Measurements from ENCODE around the gene MARK2. TPM values are rescaled to one million over a fixed set of nuclear protein-coding genes. Genes with fewer than 3 reads are reported as not detected.
A peak's percentile ranks its signal among the peaks of the same experiment; 100 is the strongest.
"Not testable (repeated sequence)": the region's sequence is repeated elsewhere in the genome, so short reads cannot be mapped to it uniquely, and the experiment has no call there.

Gene MARK2
- total and polyA plus RNA-seq, 8 donors, result 11.7 to 30.8 (median 21.1) TPM

DNA sequence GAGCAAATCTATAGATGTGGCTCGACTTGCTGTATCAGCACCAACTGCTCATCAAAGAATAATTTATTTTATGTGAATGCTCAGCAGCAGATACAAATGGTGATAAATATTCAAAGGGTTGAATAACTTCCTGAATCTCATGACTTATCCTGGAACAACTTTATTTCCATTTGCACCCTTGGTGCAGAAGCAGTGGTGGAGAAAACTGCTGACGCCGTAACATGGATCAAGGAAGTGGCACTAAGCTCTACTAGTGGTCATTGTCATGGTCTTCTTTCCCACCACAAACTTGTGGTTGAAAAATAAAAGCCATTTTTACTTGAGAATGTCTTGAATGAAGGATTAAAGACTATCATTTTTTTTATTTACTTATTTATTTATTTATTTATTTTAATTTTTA lies 14.6 kb downstream of the MARK2 start:
- no peaks in the 10 kb centered on the region for H3K36me3 ChIP-seq
- peaks cover 27 to 57% (median 31%) of the 10 kb centered on the region in 3 donors for H3K4me1 ChIP-seq
- H3K4me3 ChIP-seq, result no peak overlapping the region
- intact Hi-C loops (cut with DNase I), result no loop called here
- no peaks in the 10 kb centered on the region for H3K9me3 ChIP-seq
- 82 to 92% methylated on average over 3 of the region's 3 CpGs for WGBS, 2 donors
- H3K27me3 ChIP-seq, result no peaks in the 10 kb centered on the region
- no peak overlapping the region for H3K27ac ChIP-seq
- DNase-seq, result no peak
- no peak for FAIRE-seq
- TF ChIP-seq, protein P1, sequence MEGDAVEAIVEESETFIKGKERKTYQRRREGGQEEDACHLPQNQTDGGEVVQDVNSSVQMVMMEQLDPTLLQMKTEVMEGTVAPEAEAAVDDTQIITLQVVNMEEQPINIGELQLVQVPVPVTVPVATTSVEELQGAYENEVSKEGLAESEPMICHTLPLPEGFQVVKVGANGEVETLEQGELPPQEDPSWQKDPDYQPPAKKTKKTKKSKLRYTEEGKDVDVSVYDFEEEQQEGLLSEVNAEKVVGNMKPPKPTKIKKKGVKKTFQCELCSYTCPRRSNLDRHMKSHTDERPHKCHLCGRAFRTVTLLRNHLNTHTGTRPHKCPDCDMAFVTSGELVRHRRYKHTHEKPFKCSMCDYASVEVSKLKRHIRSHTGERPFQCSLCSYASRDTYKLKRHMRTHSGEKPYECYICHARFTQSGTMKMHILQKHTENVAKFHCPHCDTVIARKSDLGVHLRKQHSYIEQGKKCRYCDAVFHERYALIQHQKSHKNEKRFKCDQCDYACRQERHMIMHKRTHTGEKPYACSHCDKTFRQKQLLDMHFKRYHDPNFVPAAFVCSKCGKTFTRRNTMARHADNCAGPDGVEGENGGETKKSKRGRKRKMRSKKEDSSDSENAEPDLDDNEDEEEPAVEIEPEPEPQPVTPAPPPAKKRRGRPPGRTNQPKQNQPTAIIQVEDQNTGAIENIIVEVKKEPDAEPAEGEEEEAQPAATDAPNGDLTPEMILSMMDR (IDR thresholded peaks at IDR 0.05), result no peak
- ATAC-seq, result peak in 1 of 4 donors; percentile 36

DNA sequence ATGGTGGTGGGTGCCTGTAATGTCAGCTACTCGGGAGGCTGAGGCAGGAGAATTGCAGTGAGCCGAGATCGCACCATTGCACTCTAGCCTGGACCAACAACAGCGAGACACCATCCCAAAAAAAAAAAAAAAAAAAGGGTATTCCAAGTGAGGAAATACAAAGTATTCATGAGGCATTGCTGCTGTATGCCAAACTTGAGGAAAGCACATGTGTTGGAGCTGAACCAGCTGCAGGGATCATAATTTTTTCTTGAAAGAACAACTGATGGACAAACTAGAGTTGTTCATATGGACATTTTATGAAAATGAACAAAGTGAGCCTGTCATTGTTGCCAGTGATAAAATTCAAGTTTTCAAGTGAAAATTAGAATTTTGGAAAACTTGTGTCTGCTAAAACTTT lies 15.8 kb downstream of the MARK2 start:
- no peak overlapping the region for H3K27ac ChIP-seq
- H3K9me3 ChIP-seq, result no peaks in the 10 kb centered on the region
- DNase-seq (no peak), FAIRE-seq (no peak), ATAC-seq (no peak)
- intact Hi-C loops (cut with DNase I), result no loop called here
- H3K4me1 ChIP-seq, result peaks cover 15 to 53% (median 32%) of the 10 kb centered on the region in 3 donors
- WGBS, 2 donors, result 95% methylated on average over 4 of the region's 4 CpGs
- H3K4me3 ChIP-seq, result no peak overlapping the region
- no peaks in the 10 kb centered on the region for H3K36me3 ChIP-seq
- no peaks in the 10 kb centered on the region for H3K27me3 ChIP-seq
- TF ChIP-seq, protein P1 (IDR thresholded peaks at IDR 0.05), result no peak

DNA sequence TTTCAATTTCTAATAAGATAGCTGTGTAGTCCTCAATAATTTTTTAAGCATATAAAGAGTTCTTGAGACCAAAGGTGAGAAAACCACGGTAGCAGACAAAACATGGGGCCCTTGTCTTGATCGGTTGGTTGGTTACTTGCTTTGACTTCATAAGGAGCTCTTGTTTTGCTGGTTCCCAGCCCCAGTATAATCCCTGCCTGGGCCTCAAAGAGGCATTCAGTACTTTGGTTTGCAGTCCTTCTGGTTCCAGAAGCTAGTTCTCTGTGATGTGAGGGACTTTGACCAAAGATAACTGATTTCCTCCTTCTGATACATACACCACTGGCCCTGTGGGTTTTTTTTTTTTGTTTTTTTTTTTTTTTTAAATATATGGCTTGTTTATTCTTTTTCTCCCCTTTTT lies 17.1 kb downstream of the MARK2 start:
- Histone ChIP-seq H3K27ac (no peak overlapping the region), H3K27me3 (no peaks in the 10 kb centered on the region), H3K4me3 (no peak overlapping the region), H3K4me1 (peaks cover 6 to 41% (median 24%) of the 10 kb centered on the region in 3 donors), H3K36me3 (no peaks in the 10 kb centered on the region), H3K9me3 (no peaks in the 10 kb centered on the region)
- FAIRE-seq (no peak), ATAC-seq (peak in 3 of 4 donors; percentile 45 to 54 (median 46)), DNase-seq (no peak)
- TF ChIP-seq, protein P1 (IDR thresholded peaks at IDR 0.05), result no peak
- intact Hi-C loops (cut with DNase I), result no loop called here
- 38 to 47% methylated on average over 2 of the region's 2 CpGs for WGBS, 2 donors

DNA sequence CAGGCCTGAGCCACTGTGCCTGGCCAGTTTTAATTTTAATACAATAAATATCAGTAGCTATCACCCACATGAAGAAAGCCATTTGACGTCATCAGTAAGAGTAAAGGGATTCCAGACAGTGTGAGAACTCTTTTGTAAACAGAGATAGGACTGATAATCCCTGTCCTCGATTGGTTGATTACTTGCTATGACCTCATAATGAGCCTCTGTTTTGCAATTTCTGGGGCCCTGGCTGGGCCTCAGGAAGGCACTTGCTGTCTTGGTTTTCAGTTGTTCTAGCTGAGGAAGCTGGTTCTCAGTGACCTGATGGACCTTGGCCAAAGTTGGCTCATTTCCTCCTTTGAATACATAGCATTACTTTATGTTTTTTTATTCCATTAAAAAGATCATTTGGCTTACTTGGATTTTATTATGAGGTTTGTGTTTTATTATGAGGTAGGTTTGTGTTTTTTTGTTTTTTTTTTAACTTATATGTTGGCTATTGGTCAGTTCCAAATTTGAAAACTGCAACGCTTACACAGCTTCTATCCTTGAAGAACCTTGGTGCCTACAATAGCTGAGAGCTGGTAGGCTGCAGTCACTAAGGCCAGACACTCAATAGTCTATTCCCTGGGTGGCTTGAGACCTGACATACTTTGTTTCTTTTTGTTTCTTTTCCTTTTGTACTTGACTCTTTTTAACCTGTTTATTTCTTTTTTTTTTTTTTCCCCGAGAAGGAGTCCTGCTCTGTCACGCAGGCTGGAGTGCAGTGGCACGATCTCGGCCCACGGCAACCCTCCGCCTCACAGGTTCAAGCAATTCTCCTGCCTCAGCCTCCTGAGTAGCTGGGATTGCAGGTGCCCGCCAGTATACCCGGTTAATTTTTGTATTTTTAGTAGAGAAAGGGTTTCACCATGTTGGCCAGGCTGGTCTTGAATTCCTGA lies 20.0 kb downstream of the MARK2 start:
- no peak for DNase-seq
- peak; percentile 32 to 62 (median 56) for ATAC-seq
- no peak for FAIRE-seq
- WGBS, 2 donors, result 69 to 79% methylated on average over 10 to 11 of the region's 11 CpGs
- Histone ChIP-seq H3K4me3 (no peak overlapping the region), H3K36me3 (no peaks in the 10 kb centered on the region), H3K27me3 (no peaks in the 10 kb centered on the region), H3K9me3 (no peaks in the 10 kb centered on the region), H3K27ac (peak overlapping the region in 2 of 4 donors; percentile 28 to 54), H3K4me1 (peaks cover 10 to 38% (median 25%) of the 10 kb centered on the region in 3 donors)
- TF ChIP-seq, protein P1 (IDR thresholded peaks at IDR 0.05), result no peak
- intact Hi-C loops (cut with DNase I), result no loop called here

DNA sequence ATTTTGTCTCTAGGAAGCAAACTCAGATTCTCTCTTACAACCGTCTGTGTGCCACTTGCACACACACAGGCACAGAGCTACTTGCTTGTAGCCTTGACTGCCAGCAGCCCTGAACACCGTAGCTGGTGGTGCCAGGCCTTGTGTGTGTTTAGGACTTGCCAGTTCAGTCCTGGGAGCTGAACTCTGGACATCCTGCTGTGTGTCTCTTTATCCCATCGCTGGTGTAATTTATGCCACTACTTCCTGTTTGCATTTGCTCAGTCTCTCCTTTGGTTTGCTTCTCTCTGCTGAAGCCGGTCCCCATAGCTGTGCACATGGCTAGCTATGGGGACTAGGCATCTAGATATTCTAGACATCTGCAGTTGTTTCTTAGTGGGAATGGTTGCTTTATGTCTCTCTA lies 24.0 kb downstream of the MARK2 start:
- no peak overlapping the region for H3K4me3 ChIP-seq
- peak; percentile 76 to 86 (median 82) for ATAC-seq
- TF ChIP-seq, protein P1 (IDR thresholded peaks at IDR 0.05), result no peak
- peak in 5 of 6 donors; percentile 49 to 82 (median 68) for DNase-seq
- H3K36me3 ChIP-seq, result no peaks in the 10 kb centered on the region
- H3K27ac ChIP-seq, result peak overlapping the region; percentile 6 to 60 (median 34)
- peaks cover 30 to 48% (median 46%) of the 10 kb centered on the region in 3 donors for H3K4me1 ChIP-seq
- FAIRE-seq, result no peak
- no peaks in the 10 kb centered on the region for H3K27me3 ChIP-seq
- WGBS, 2 donors, result 4 to 12% methylated on average over 4 of the region's 4 CpGs
- intact Hi-C loops (cut with DNase I), result no loop called here
- no peaks in the 10 kb centered on the region for H3K9me3 ChIP-seq

DNA sequence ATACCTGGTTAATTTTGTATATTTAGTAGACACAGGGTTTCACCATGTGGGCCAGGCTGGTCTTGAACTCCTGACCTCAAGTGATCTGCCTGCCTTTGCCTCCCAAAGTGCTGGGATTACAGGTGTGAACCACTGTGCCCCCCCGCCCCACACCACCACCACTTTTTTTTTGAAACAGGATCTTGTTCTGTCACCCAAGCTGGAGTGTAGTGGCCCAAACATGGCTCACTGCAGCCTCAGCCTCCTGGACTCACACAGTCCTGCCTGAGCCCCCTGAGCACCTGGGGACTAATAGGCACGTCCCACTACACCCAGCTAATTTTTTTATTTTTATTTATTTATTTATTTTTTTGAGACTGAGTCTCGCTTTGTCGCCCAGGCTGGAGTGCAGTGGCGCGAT lies 24.7 kb downstream of the MARK2 start:
- H3K9me3 ChIP-seq; H3K36me3 ChIP-seq; H3K4me3 ChIP-seq; H3K27me3 ChIP-seq; intact Hi-C loops (cut with DNase I); FAIRE-seq; ATAC-seq; DNase-seq: not testable (repeated sequence)
- 95 to 98% methylated on average over 6 of the region's 6 CpGs for WGBS, 2 donors
- peaks cover 35 to 46% (median 41%) of the 10 kb centered on the region in 3 donors for H3K4me1 ChIP-seq
- H3K27ac ChIP-seq, result peak overlapping the region in 1 of 4 donors; percentile 60

All from pancreas (tissue), 10 donors.